ENCODE data around the gene CFAP299.

Gene CFAP299

DNA sequence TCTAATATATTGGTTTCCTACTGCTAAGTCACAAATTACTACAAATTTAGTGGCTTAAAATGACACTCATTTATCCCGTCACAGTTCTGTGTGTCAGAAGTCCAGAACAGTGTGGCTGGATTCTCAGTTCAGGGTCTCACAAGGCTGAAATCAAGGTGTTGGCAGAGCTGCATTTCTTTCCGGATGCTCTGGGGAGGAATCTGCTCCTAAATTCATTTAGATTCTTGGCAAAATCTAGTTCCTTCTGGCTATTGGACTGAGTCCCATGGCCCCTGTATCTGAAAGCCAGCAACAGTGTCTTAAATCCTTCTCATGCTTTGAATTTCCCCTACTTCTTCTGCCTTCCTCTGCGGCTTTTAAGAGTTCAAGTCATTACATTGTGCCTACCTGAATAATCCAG lies 591.9 kb downstream of the CFAP299 start:
- DNase-seq (ENCODE audit: low spot score), result no peak

DNA sequence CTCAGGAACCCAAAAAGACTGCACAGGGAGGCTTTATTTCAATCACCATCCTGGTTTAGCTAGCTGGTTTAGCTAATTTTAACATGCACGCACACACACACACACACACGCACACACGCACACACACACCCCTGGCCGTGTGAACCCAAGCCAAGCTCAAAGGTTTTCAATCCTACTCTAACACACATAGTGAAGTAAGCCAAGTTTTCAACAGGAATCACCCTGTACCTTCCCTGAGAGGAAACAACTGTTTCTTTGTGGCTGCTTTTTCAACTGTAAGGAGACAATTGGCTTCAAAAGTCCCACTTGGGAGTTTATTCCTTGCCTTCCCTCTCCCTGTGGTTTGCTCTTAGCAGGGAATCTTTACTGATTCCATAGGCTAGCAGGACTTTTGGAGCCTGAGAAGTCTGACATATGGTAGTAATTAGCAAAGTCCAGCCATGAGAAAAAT lies 596.1 kb downstream of the CFAP299 start:
- no peak for DNase-seq (ENCODE audit: low spot score)

DNA sequence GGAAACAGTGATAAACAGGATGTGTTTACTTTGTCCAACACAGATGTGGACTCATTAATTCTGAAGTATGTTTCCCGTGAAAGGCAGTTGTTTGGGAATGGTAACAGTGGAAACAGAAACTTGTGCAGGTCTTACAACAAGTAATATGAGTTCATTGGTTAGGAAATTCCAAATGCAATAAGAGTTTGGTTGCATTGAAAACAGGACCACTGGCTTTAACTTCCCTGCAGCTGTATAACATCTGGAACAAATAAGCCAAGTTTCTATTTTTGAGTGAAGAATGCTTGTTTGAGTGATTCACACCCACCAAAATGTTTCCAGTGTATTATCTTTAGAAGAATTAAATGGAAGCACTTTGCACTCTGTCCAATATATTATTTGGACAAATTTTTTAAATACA lies 612.6 kb downstream of the CFAP299 start:
- no peak for DNase-seq (ENCODE audit: low spot score)

DNA sequence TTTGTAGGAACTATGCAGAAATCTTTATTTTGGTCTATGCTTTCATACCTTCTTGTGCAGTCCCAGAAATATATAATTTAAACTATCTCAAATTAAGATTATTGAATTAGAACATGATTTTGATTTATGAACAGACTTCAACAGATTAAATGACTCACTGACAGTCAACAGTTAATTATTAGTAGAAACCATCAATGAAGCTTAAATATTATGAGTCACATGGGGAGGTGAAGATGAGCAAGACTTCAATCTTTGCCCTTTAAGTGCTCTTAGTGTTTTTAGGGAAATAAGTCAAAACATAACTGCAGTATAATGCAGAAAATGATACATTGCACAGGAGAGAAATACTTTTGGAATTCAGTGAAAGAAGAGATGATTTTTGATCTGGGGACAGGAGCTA lies 613.5 kb downstream of the CFAP299 start:
- DNase-seq (ENCODE audit: low spot score), result no peak

DNA sequence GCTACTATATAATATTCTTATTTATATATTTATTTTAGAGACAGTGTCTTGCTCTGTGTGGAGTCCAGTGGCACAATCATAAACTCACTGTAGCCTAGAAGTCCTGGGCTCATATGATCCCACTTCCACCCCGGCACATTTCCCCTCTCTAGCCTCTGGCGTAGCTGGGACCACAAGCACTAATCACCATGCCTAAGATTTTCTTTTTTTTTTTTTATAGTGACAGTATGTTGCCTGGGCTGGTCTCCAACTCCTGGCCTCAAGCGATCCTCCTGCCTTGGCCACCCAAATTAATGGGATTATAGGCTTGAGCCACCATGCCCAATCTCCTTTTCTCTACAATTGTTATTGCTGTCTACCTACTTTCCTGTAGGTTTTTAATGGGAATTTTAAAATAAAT lies 620.9 kb downstream of the CFAP299 start:
- no peak for DNase-seq (ENCODE audit: low spot score)

DNA sequence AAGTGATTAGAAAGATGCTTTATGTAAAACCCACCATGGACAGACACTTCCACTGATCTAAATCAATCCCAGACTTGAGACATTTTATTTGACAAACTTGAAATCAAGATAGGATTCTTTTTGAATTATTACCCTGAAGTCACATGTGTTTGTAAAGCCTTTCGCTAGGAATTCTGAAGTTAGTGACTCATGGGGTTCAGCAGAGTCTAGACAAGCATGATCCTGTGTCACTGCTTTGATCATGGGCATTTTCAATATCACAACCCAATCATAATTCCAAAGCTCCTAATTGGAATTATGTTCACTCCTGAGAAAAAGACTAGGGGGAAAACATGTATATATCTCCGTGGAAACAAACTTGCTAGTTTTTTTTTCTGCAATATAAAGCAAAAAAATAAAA lies 627.5 kb downstream of the CFAP299 start:
- DNase-seq (ENCODE audit: low spot score), result no peak

DNA sequence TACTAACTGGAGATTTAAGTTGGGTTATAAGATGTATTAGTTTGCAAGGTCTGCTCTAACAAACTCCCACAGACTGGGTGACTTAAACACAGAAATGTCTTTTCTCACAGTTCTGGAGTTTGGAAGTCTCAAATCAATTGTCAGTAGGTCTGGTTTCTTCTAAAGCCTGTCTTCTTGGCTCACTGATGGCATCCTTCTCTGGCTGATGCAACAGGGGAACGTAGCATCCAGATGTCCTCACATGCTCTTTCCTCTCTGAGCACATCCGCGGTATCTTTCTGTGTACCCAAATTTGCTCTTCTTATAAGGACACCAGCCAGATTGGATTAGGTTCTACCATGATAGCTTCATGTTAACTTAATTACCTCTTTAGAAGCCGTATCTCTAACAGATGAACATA lies 631.8 kb downstream of the CFAP299 start:
- no peak for DNase-seq (ENCODE audit: low spot score)

DNA sequence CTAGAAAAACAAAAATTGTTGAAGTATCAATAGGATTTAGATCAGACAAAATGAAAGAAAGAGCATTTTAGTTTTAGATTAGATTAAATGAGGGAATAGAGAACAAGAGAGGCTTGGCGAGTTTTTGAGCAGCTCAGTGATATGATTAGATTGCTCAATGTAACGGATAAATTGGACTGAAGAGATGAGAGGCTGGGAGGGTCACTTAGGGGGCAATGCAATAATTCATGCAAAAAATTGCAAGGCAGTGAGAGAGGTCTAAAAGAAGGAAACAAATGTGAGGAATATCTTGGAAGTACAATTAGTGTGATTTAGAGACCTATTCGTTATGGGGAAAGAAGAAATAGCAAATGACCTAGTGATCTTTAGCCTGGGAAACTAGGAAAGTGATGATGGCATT lies 644.7 kb downstream of the CFAP299 start:
- DNase-seq (ENCODE audit: low spot score), result no peak

DNA sequence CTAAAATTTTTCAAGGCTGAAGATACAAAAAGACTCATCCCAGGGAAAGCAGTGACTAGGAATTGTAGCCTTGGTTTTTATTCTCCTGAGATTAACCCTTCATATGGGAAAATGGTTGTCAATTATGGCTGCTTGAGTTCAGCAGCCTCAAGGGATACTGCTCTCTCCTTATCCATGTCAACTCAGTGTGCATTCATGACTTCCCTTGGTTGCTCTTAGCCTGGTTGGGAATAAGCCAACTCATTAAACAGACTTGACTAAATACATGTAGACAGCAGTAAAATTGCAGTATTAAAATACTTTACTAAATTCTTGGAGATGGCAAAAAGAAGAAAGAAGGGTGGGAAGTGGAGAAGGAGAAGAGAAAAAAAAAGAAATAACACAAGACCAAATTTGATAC lies 650.5 kb downstream of the CFAP299 start:
- DNase-seq (ENCODE audit: low spot score), result no peak

DNA sequence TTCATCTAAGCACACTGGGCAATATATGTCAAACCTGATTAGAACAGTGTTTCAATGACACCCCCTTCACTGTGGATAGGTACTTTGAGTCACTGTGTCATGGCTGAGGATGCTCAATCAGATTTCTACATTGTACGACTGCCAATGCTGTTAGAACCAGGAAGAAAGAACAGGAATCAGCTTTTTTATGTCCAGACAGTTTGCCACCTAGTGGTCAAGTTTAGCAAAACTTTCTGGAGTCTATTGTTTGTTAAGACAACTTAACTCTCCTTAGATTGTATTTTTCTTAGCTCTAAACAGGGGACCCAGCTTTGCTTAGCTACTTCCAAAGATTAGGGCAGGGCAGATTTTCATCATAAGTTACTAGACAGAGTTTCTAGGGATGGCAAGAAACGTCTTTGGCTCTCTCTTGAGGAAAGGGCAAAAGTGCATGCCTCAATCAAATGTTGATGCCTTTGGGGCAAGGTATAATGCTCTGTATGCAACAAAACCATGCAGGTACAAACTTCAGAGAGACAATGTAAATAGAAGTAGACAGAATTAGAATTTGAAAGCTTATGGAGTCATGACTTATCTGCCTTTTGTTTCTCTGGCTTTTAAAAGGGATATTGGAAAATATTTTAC lies 654.5 kb downstream of the CFAP299 start:
- peak; percentile 57 for DNase-seq (ENCODE audit: low spot score)

DNA sequence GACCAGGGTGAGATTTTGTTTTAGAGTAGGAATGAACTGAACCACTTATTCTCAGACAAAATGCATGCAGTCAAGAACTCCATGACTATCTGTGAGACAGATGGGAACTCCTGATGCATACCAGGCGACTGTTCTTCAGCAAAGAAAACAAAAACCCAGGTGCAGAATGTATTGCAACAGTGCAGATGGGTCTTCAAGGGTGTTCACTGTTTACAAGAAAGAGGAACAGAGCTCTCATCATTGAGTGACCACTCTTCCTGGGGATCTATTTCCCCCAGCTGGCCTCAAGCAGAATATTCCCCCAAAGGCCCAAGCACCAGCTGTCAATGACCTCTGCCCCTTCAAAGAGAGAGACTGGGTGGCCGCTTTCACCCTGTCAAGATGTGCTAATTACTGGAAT lies 655.3 kb downstream of the CFAP299 start:
- no peak for DNase-seq (ENCODE audit: low spot score)

DNA sequence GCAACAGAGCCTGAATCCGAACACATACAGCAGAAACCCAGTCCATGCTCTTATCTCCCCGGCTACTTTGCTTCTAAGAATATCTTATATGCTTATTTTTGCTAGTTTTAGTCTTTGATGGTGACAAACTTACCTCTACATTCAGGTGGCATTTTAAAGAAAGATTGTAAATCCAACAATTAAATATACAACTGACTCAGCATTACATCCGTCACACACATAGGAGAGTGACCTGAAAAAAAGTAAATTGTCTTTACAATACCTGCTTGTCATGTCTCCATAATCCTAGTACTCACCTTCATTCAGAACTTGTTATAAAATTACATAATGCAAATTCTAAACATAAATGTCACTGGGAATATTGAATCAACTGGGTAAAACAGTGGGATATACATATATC lies 664.4 kb downstream of the CFAP299 start:
- no peak for DNase-seq (ENCODE audit: low spot score)

DNA sequence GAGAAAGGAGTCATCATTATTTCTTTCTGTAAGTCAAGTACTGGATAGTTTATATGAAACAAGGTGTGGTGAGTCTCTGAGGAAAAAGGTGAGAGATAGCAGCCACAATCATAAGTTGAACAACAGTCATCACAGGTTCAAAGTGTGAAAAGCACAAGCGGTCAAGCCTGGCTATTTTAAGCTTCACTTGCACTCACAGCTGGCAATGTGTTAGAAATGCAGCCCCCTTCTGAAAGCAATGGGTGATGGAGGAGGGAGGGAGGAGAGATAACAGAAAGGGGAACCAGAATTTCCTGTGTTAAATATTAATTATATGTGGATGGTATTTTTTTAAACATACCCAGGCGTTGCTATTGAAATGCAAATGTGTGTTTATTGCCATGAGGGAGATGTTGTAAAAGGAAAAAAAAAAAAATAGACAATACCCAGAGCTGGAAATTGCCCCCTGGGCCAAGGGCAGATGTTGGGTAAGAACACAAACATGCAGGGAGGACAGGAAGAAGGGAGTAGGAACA lies 668.1 kb downstream of the CFAP299 start:
- no peak for DNase-seq (ENCODE audit: low spot score)

DNA sequence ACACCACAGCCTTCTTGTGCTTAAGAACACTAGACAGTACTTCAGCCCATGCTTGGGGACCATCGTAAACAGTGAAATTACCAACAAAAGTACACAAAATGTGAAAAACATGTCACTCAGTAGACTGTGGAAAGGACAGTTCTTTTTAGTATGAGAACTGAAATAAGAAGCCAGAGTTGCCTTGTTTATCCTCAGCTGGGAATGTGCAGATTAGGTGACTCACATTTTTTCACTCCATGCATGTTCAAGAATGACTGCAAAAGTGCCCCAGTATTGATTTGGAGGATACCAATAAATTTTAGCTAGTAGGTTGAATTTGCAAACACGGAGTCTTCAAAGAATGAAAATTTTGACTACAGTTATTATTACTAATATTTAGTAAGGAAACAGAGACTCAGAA lies 671.9 kb downstream of the CFAP299 start:
- no peak for DNase-seq (ENCODE audit: low spot score)
